OCI-LY7 (cell line): ENCODE results near the gene ANO2. TPM values are rescaled to one million over a fixed set of nuclear protein-coding genes. Genes with fewer than 3 reads are reported as not detected.

Experiments used
- BruUV-seq: library from RNA; stranded (reverse); fragments of 400-500 nt; replicated peaks from 2 replicates; lab custom pipeline; 2021; lab: Mats Ljungman, UMichigan
- CTCF ChIA-PET: fragments of 300-600 bp; sonication (Branson Sonifier 250); formaldehyde crosslinking; loops from one replicate; lab custom pipeline; 2022; ENCODE audit warnings: antibody characterized with exemption; ENCODE audit not compliant: unreplicated experiment; lab: Charles Lee
- POLR2A ChIA-PET: fragments of 300-600 bp; sonication (Branson Sonifier 250); formaldehyde crosslinking; loops from one replicate; lab custom pipeline; 2022; ENCODE audit warnings: antibody characterized with exemption; lab: Charles Lee
- DNase-seq: peaks from one replicate; pipeline ENCODE4 v3.0.0-alpha.2; 2015; ENCODE audit warnings: low spot score
- H2AFZ ChIP-seq: fragments of 200-600 bp; sonication (generic), shearing (Covaris generic); 2 replicates; pipeline ENCODE4 v1.6.1; 2014; ENCODE audit warnings: mild to moderate bottlenecking, antibody characterized with exemption, low read length, moderate library complexity
- H3K27ac ChIP-seq: fragments of 200-600 bp; sonication (generic); 2 replicates; pipeline ENCODE4 v1.5.1; 2014; ENCODE audit warnings: mixed run types, low read depth, mild to moderate bottlenecking, moderate library complexity, low read length, inconsistent platforms; ENCODE audit not compliant: poor library complexity, severe bottlenecking
- H3K36me3 ChIP-seq: fragments of 200-600 bp; sonication (generic); 2 replicates; pipeline ENCODE4 v1.6.1; 2014; ENCODE audit warnings: mild to moderate bottlenecking, antibody characterized with exemption, low read length, moderate library complexity, mixed read lengths; ENCODE audit not compliant: insufficient read depth
- H3K4me1 ChIP-seq: fragments of 200-600 bp; sonication (generic); 2 replicates; pipeline ENCODE4 v1.5.1; 2014; ENCODE audit warnings: mild to moderate bottlenecking, low read length; ENCODE audit not compliant: insufficient read depth, poor library complexity, severe bottlenecking
- H3K4me2 ChIP-seq: fragments of 200-600 bp; sonication (generic); 2 replicates; pipeline ENCODE4 v1.6.1; 2014; ENCODE audit warnings: mild to moderate bottlenecking, low read length
- H3K4me3 ChIP-seq: fragments of 200-600 bp; sonication (generic); 2 replicates; pipeline ENCODE4 v1.5.1; 2014; ENCODE audit warnings: mild to moderate bottlenecking, low read depth, low read length; ENCODE audit not compliant: poor library complexity, severe bottlenecking
- H3K79me2 ChIP-seq: fragments of 200-600 bp; sonication (generic); 2 replicates; pipeline ENCODE4 v1.6.1; 2016; ENCODE audit warnings: low read depth, mild to moderate bottlenecking, low read length, moderate library complexity, mixed read lengths; ENCODE audit not compliant: insufficient read depth
- H3K9me2 ChIP-seq: fragments of 200-600 bp; sonication (generic); 2 replicates; pipeline ENCODE4 v1.6.1; 2016; ENCODE audit warnings: mild to moderate bottlenecking, low read length, mixed read lengths; ENCODE audit not compliant: insufficient read depth
- H3K9me3 ChIP-seq: fragments of 200-600 bp; sonication (generic); 2 replicates; pipeline ENCODE4 v1.6.1; 2014; ENCODE audit warnings: mild to moderate bottlenecking, mixed run types, low read length, mixed read lengths
- H4K20me1 ChIP-seq: fragments of 200-600 bp; sonication (generic); 2 replicates; pipeline ENCODE4 v1.6.1; 2014; ENCODE audit warnings: mild to moderate bottlenecking, antibody characterized with exemption, low read length, moderate library complexity, mixed read lengths; ENCODE audit not compliant: insufficient read depth
- CTCF ChIP-seq: fragments of 200-600 bp; sonication (generic); conservative IDR thresholded peaks from 2 replicates; pipeline ENCODE4 v1.5.1; 2014; ENCODE audit warnings: mild to moderate bottlenecking, antibody characterized with exemption, low read length, moderate library complexity, mixed read lengths
- EZH2phosphoT487 ChIP-seq: fragments of 200-600 bp; sonication (generic); IDR thresholded peaks from 2 replicates; pipeline ENCODE4 v1.6.1; 2018; ENCODE audit warnings: low read depth, borderline replicate concordance, mild to moderate bottlenecking, mixed run types, antibody characterized with exemption, low read length, moderate library complexity, mixed read lengths
- intact Hi-C: fragments of 100-400 bp; cut with micrococcal nuclease; formaldehyde crosslinking; loops from one replicate; pipeline ENCODE4 v1.10.0; 2022; ENCODE audit not compliant: unreplicated experiment
- total RNA-seq, 2 experiments: library from RNA; depleted of rRNA in 1 of 2; stranded (reverse); fragments of >200 nt in 1 of 2; shearing (Covaris generic) in 1 of 2; gene quantifications; 2 replicates each; pipeline ENCODE4 v1.2.3, GENCODE V29; 2014 to 2022

ANO2 gene
- total RNA-seq, 2 experiments from 2014 or later = not detected

GRCh38 chr12:5718680-5719079, 226.4 kb downstream of the ANO2 start:
- BruUV-seq = no TSS peak
- Histone ChIP-seq H3K4me1 (no peaks in the 10 kb centered on the region), H3K27ac (no peak overlapping the region), H3K4me3 (no peak overlapping the region), H3K9me3 (no peaks in the 10 kb centered on the region), H3K9me2 (no peaks in the 10 kb centered on the region), H3K4me2 (no peak overlapping the region), H3K36me3 (no peaks in the 10 kb centered on the region), H4K20me1 (no peaks in the 10 kb centered on the region), H3K79me2 (no peaks in the 10 kb centered on the region), H2AFZ (no peak overlapping the region)
- no peak for DNase-seq
- TF ChIP-seq CTCF (no peak), EZH2phosphoT487 (no peak)
- ChIA-PET CTCF (no interaction called here), POLR2A (interaction anchor here (0.9 kb wide), 1 partner anchor 9 kb away, joined by 3 read pairs; no protein-coding TSS in a partner anchor)
- intact Hi-C loops = no loop called here

GRCh38 chr12:5718073-5718472, 227.0 kb downstream of the ANO2 start:
- Histone ChIP-seq H3K4me3 (no peak overlapping the region), H3K4me2 (no peak overlapping the region), H3K4me1 (no peaks in the 10 kb centered on the region), H3K27ac (no peak overlapping the region), H3K79me2 (no peaks in the 10 kb centered on the region), H4K20me1 (no peaks in the 10 kb centered on the region), H3K9me3 (no peaks in the 10 kb centered on the region), H3K9me2 (no peaks in the 10 kb centered on the region), H3K36me3 (no peaks in the 10 kb centered on the region), H2AFZ (no peak overlapping the region)
- intact Hi-C loops = no loop called here
- no peak for DNase-seq
- no TSS peak for BruUV-seq
- ChIA-PET CTCF (no interaction called here), POLR2A (no interaction called here)
- TF ChIP-seq EZH2phosphoT487 = no peak
- no peak for TF ChIP-seq CTCF

GRCh38 chr12:5716976-5717375, 228.1 kb downstream of the ANO2 start:
- ChIA-PET CTCF (no interaction called here), POLR2A (no interaction called here)
- Histone ChIP-seq H3K4me3 (no peak overlapping the region), H3K9me2 (no peaks in the 10 kb centered on the region), H4K20me1 (no peaks in the 10 kb centered on the region), H2AFZ (no peak overlapping the region), H3K4me1 (no peaks in the 10 kb centered on the region), H3K4me2 (no peak overlapping the region), H3K79me2 (no peaks in the 10 kb centered on the region), H3K27ac (no peak overlapping the region), H3K9me3 (no peaks in the 10 kb centered on the region), H3K36me3 (no peaks in the 10 kb centered on the region)
- TF ChIP-seq EZH2phosphoT487 (no peak), CTCF (no peak)
- no peak for DNase-seq
- intact Hi-C loops = no loop called here
- BruUV-seq = no TSS peak
